Measurements from ENCODE around the gene TRAF1.

TRAF1 gene

DNA sequence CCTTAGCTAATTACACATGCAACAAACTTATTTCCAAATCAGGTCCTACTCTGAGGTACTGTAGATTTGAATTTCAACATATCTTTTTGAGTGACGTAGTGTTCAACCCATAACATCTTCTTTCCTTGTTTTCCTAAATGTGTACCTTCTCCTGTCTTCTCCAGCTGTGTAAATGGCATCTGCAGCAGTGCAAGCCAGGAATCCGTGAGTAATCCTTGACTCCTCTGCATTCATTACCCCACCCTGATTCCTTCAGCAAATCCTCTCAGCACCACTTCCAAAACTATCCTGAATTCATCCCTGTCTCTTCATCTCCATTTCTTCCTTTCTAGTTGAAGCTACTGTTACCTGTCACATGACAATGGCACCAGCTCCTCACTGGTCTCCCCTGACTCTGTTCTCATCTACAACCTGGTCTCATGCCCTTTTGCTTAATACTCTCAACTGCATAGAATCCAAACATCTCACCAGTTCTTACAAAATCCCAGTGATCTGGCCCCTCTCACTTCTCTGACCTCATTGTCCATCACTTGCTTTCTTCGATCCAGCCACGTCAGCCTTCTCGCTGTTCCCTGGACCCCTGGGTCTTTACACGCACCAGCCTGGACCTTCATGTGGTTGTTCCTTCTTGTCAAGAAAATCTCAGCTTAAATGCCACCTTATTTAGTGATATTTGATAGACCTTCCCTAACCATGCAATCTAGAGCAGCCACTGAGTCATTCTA is 14.6 kb upstream of the TRAF1 start:
- no peak for DNase-seq (ENCODE audit: low spot score)

- no peak for DNase-seq (ENCODE audit: low spot score)
These were observed 14.0 kb upstream of the TRAF1 start for GRCh38 chr9:120940573-120940972.

- no peak for DNase-seq (ENCODE audit: low spot score)
These were observed 12.3 kb upstream of the TRAF1 start for GRCh38 chr9:120938851-120939250.

- no peak for DNase-seq (ENCODE audit: low spot score)
These were observed 11.0 kb upstream of the TRAF1 start for GRCh38 chr9:120937596-120937995.

GRCh38 chr9:120937127-120937526 is 10.5 kb upstream of the TRAF1 start:
- no peak for DNase-seq (ENCODE audit: low spot score)

DNA sequence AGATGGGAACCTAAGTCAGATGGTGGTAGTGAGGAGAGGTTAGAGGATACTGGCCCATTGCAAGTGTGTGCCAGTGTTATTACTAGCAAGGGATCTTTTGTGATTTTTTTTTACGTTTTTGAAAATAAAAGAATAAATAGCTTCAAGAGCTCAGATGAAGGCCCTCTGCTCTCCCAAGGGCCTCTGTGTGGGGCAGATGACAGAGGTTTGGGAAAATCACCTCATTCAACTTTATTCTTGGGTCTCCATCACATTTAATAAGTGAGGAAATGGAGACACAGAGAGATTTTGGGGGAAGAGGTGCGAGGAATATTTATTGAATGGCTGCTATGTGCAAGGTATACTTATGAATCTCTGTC is 10.1 kb upstream of the TRAF1 start:
- DNase-seq (ENCODE audit: low spot score): no peak

DNA sequence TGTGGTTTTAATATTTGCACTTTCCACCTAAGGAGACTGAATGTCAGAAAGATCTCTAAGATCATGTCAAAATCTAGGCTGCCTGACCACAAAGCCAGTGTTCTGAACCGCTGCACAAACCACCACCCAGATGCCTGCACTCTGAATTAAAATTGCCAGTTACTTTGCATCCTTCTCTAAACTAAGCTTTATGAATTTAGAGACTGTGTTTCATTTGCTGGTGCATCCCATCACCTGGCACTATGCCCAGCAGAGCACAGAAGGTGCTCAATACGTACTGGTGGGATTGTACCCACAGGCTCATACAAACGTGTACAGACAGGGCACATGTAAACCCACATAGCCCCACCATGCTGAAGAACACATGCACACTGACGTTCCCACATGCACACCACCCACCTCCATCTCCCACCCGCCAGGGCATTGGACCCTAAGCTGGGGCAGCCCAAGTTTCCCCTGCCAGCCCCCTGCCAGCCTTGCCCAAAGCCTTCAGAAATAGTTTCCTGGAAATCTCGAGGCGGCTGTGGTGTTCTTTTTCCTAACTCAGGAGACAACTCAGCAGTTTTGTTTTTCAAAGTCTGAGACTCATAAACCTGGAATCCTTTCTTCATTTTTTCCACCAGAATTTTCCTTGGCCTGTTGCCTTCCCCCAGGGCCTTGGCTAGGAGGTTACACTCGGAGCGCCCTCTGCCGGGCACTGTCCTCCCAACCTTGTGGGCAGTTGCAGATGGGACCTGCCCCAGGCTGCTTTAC is 9.6 kb upstream of the TRAF1 start:
- DNase-seq (ENCODE audit: low spot score): peak; percentile 93

- peak; percentile 53 for DNase-seq (ENCODE audit: low spot score)
These were observed 8.8 kb upstream of the TRAF1 start for GRCh38 chr9:120935383-120935857.

- peak; percentile 44 for DNase-seq (ENCODE audit: low spot score)
These were observed 7.7 kb upstream of the TRAF1 start for GRCh38 chr9:120934281-120934680.

DNA sequence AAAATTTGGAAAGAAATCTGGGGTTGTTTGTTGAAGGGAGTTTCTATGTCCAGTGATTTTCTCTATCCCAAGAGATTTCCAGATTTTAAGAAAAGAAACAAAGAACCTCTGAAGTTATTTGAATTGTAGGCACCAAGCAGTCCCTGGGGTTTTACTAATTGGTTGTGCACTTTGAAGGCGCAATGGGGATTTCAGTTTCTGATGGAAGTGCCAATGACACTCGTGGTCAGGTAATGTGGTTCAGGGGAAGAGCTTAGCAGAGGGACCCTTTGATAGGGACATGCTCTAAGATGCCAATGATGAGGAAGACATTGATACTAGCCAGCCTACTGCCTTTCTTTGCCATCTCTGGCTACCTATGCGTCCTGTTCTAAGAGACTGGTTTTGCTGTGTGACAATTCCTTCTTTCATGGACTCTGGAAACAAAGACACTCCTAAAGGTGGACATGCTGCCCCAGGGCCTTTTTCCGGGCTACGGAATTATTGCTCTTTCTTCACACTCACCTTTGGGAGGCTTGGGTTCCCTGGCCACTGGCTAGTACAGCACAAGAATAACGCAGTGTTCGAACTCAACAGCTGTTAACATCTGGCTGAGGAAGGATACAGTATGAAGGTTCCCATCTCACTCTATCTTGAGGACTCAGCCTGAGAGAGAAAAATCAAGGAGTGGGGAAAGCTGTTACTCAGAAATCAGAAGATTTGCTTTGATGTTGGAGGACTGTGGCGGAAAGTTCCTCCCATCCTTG is 6.9 kb upstream of the TRAF1 start:
- no peak for DNase-seq (ENCODE audit: low spot score)

DNA sequence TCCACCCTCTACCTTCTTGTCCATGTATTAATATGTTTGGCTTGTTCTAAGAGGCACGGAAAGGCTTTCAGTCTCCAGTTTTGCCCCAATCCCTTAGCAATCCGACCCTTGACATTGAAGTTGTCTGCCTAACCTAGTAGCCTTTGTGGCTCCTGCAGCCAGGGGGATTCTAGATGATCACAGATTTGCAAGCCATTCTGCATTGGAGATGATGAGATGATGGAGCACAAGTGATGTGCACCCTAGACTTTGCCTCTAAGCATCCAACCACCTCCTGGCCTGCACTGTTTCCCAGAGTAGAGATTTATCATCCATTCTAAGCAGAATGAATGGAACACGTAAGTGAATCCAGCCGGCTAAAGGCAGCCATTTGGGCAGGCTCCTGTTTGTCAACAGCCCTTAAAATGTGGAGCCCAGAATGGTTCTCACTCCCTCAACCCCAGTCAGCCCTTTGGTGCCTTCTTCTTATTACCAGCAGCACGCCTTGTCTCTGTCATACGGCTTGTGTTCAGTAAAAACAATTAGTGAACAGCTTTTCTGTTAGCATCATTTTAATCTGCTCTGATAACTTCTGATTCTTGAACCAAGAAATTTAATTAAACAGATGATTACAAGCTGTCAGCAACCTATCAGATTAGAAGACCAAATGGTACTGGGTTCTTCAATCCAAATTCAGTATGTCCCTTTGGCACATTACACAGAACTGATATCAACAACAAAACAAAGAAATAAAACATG is 5.7 kb upstream of the TRAF1 start:
- no peak for DNase-seq (ENCODE audit: low spot score)

DNA sequence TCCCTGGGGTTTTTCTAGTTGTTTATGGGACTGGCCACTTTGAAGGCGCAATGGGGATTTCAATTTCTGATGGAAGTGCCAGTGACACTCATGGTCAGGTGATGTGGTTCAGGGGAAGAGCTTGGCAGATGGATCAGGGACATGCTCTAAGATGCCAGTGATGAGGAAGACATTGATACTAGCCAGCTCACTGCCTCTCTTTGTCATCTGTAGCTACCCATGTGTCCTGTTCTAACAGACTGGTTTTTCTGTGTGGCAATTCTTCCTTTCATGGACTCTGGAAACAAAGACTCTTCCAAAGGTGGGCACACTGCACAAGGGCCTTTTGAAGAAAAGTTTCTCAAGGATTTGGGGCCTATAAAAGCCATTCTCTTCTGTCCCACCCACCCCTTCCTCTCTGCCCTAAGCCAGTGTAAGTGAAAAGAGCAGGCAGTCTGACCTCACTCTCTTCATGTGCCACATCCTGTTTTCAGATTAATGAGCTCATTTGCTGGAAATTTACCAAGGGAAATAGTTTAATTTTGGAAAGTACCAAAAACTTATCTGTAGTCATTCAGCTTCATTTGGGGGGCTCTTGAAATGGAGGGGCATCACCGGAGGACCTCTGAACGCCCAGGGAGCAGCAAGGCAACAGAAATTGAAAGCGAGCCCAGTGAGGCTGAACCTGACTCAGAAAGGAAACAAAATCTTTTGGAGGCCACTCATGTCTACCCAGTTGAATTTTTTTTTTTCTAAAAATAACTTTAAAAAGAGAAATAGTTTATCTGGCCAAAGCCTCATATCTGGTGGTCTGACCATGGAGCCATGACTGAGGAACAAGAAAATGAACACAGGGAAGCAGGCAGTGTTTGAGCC is 4.9 kb upstream of the TRAF1 start:
- peak; percentile 86 for DNase-seq (ENCODE audit: low spot score)

DNA sequence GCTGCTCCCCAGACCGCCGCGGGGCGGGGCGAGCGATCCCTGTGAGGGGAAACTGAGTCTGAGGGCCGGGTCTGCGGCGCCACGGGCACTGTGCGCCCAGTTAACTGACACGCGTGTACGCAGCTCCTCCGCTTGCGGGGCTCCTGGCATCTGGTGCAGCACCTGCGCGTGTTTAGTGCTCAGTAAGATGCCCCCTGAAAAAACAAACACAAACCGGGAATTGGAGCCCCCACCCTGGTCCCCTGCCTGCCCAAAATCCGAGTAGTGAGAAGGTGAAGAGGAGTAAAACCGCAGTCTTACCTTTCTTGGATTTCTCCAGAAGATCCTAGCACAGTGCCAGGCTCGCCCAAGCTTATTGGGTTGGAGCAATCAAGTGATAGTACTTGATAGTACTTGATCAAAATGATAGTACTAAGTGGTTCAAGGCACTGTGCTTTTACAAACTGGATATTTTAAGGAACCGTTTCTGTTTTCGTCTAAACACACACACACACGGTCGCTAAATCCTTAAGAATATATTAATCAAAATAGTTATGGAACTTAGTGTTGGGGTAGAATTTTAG is 2.7 kb upstream of the TRAF1 start:
- DNase-seq (ENCODE audit: low spot score): no peak

- peak; percentile 64 for DNase-seq (ENCODE audit: low spot score)
These were observed 2.1 kb upstream of the TRAF1 start for GRCh38 chr9:120928483-120929228.

DNA sequence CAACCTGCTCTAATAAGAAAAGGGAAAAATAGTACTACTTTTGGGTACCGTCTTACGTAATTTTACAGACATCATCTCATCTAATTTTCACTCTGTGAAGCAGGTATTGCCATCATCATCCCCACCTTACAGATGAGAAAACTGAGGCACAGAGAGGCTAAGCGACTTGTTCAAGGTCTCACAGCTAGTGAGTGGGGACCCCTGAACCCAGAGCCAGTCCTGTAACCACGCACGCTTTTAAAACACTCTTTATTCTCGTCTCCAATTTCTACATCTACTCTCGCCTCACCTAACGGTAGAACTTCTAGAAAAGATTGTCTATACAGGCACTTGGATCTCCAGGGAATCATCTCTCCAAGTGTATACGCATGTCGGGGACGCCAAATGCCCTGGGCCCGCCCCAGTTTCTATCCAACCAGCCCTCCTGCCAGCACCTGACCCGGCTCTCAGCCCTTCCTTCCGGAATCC is 1.5 kb upstream of the TRAF1 start:
- no peak for DNase-seq (ENCODE audit: low spot score)

DNA sequence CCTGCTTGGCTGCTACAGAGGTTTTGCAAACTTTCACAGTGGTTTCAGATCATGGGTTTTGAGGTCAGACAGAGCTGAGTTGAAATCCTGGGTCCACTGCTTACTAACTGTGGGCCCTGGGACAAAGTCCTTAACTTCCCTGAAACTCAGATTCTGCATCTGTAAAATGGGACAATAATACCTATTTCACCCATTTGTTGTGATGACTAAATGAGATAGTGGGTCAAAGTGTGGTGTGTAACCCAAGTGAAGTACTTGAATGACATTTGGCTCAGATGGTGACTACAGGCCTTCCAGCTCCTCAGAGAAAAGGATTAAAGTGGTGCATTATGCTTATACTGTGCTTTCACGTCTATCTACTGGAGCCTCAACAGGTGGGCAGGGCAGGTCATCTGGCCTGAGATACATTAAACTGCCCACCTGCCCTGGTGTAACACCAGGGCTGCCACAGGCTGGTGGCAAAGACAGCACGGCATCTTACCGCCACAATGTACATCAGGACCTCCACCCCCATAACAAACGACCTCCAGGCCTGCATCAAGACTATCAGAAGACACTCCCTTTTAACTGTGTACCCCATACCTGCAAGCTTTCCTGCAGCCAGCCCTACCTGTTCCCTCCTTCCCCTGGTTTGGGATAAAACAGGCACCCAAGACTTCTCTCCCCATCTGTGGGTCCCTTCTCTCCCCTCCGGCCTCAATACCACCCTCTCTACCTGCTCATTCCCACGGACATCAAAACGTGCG is 846 bp upstream of the TRAF1 start:
- no peak for DNase-seq (ENCODE audit: low spot score)

DNA sequence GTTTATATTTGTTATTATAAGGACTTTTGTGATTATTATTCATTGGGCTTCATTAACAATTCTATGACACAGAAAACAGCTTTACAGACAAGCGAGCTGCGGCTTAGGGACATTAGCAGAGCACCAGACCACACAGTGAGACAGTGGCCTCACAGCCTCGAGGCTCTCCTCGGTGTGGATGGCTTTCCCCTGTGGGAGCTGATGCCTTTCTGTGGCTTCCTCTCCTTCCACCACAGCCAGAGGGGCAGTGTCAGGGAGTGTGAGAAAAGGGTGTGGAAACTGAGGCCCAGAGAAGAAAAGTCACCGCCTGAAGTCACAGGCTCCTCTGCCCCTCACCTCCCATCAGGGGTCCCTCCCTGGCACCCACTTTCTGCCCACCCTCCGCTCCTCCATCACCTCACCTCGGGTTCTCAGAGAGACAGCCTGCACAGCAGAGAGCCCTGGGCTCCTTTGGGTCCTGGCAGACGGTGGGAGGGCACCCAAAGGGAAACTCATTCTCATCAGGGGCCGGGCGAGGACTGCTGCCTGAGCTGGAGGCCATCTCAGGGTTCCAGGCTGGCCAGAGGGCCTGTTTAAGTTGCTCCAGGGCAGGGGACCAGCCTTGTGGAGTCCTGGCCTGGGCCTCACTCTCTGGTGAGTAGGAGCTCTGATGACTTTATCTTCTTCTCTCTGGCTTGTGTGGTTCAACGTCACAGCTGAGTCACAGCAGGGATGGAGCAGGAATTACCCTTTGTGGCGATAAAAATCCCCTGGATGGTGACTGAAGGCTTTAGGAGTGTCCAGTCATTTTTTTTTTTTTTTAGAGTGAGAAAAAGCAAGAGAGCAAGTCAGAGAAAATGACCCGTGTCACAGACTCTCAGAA is 830 bp downstream of the TRAF1 start:
- no peak for DNase-seq (ENCODE audit: low spot score)
